GM19438 (cell line): ENCODE results near the gene LBH.

Experiments used
- ATAC-seq: cut with Tn5 transposase; IDR thresholded peaks from one replicate; pipeline ENCODE4 v1.9.1; 2021; ENCODE audit warnings: low read depth; ENCODE audit not compliant: unreplicated experiment

Gene LBH

GRCh38 chr2:30300456-30301221 lies 69.3 kb downstream of the LBH start:
- no peak for ATAC-seq

DNA sequence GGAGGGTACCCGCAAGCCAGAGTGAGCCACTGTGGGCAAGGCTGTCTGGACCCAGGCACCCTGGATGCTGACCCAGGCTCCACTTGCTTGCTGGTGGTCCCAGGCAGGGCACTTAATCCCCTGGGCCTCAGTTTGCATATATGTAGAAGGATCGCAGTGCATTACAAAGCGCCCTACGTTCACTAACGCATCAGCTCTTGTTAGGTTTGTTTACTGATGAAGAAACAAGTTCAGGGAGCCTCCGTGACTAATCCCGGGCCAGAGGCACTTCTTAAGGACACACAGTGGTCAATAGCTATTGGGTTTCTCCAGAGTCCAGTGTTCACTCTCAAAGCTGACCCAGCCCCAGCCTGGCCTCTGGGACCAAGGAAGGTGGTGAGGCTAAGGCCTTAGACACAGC lies 70.2 kb downstream of the LBH start:
- ATAC-seq = no peak

GRCh38 chr2:30302566-30302965 lies 71.2 kb downstream of the LBH start:
- ATAC-seq = no peak

DNA sequence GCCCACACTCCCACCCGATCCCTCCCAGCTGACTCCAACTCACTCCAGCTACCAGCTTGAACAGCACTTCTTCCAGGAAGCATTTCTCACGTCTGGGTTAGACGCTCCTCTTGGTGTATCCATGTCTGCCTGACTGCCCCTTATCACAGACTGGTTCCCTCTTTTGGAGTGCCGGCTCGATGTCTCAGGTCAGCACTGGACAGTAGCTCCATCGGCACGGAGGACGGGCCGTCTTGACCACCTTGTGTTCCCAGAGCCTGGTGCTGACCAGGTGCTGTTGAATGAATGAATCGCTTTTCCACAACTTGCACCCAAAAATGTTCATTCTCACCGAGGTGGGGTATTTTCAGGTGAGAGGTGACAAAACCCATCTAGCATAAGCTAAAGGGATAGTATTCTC lies 71.8 kb downstream of the LBH start:
- no peak for ATAC-seq

DNA sequence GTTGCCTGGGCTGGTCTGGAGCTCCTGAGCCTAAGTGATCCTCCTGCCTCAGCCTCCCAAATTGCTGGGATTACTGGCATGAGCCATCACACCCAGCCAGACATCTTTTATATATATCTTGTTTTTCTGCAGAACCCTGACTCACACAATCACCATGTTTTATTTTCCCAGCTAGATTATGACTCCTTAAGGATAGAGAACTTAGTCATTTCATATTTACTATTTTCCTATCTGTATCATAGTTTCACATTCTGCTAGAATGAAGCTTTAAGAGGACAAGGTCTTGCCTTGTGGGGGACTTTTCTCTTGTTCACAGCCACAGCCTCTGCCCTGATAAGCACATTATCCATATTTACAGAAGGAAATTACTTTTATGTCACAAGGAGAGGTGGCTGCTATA lies 73.9 kb downstream of the LBH start:
- no peak for ATAC-seq

DNA sequence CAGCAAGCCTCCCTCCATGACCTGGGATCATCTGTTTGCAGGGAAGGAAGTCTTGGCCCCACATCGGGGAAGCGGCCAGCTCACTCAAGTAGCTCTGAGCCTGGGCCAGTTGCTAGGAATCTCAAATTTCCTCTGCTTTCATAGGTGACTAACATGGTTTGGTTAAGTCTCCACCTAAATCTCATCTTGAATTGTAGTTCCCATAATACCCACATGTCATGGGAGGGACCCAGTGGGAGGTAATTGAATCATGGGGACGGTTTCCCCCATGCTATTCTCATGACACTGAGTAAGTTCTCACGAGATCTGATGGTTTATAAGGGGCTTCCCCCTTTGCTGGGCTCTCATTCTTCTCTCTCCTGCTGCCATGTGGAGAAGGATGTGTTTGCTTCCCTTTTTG lies 75.2 kb downstream of the LBH start:
- no peak for ATAC-seq

GRCh38 chr2:30308280-30308679 lies 76.9 kb downstream of the LBH start:
- ATAC-seq = no peak
